Uterus (tissue), 4 donors: Measurements from ENCODE around the gene LILRB5. TPM values are rescaled to one million over a fixed set of nuclear protein-coding genes. Genes with fewer than 3 reads are reported as not detected.

Experiments
- DNase-seq, 2 donors: peaks; one replicate each; pipeline ENCODE4 v3.0.0-alpha.2; 2019 to 2020
- H3K27ac ChIP-seq, 2 donors: fragments of 200-600 bp; sonication (generic); 1 replicate in 1 of 2; 2 replicates in 1 of 2; pipeline ENCODE4 v1.5.1; 2016 to 2018
- H3K27me3 ChIP-seq, 2 donors: fragments of 200-600 bp; sonication (generic); one replicate each; pipeline ENCODE4 v1.5.1; 2018 to 2019; ENCODE audit warnings: control low read depth in 1 of 2
- H3K36me3 ChIP-seq, 2 donors: fragments of 200-600 bp; sonication (generic); one replicate each; pipeline ENCODE4 v1.5.1; 2019; ENCODE audit warnings: control low read depth in 1 of 2
- H3K4me1 ChIP-seq, 2 donors: fragments of 200-600 bp; sonication (generic); one replicate each; pipeline ENCODE4 v1.5.1; 2018 to 2019; ENCODE audit warnings: control low read depth in 1 of 2
- H3K4me3 ChIP-seq, 2 donors: fragments of 200-600 bp; sonication (generic); 1 replicate in 1 of 2; 2 replicates in 1 of 2; pipeline ENCODE4 v1.5.1; 2018 to 2019; ENCODE audit warnings: mild to moderate bottlenecking in 1 of 2
- H3K9me3 ChIP-seq, 2 donors: fragments of 200-600 bp; sonication (generic); one replicate each; pipeline ENCODE4 v1.5.1; 2019; ENCODE audit warnings: control low read depth in 1 of 2
- CTCF ChIP-seq, 4 experiments: fragments of 200-600 bp in 2 of 4; fragments of 450-650 bp in 2 of 4; sonication (generic) in 2 of 4; IDR thresholded peaks; one replicate each; pipeline ENCODE4 v1.5.1; 2016 to 2019; ENCODE audit warnings: antibody characterized with exemption in 4 of 4, mild to moderate bottlenecking in 2 of 4, moderate library complexity in 1 of 4
- POLR2A ChIP-seq, 2 donors: fragments of 450-650 bp; IDR thresholded peaks; one replicate each; pipeline ENCODE4 v1.6.1; 2016; ENCODE audit warnings: antibody characterized with exemption in 2 of 2, mild to moderate bottlenecking in 1 of 2, moderate library complexity in 1 of 2
- intact Hi-C: fragments of 100-400 bp; cut with DNase I; formaldehyde crosslinking; loops from one replicate; pipeline ENCODE4 v1.15.1; 2023; ENCODE audit warnings: low total_unique reads
- total RNA-seq, 4 donors: library from RNA; depleted of rRNA in 3 of 4; stranded (reverse); fragments of >200 nt in 3 of 4; gene quantifications; one replicate each; pipeline versions ENCODE4 v1.1.0 to v1.2.4, GENCODE V29; 2014 to 2023
- donor health status: DM: yes; HTN: yes; CAD: no.

LILRB5 gene
- total RNA-seq, 4 donors from 2014 or later = 3.2 to 3.7 (median 3.7) TPM; not detected in 1

GRCh38 chr19:54266133-54266532 lies 9.1 kb upstream of the LILRB5 start:
- H3K27me3 ChIP-seq = no peaks in the 10 kb centered on the region
- peak; percentile 42 to 46 for DNase-seq
- intact Hi-C loops = no loop called here
- H3K36me3 ChIP-seq = no peaks in the 10 kb centered on the region
- peak; percentile 37 to 48 (median 40) for TF ChIP-seq CTCF (IDR thresholded peaks at IDR 0.05)
- TF ChIP-seq POLR2A (IDR thresholded peaks at IDR 0.05) = no peak
- no peaks in the 10 kb centered on the region for H3K9me3 ChIP-seq
- no peak overlapping the region for H3K4me3 ChIP-seq
- H3K27ac ChIP-seq = no peak overlapping the region
- H3K4me1 ChIP-seq = no peaks in the 10 kb centered on the region

GRCh38 chr19:54262470-54262869 lies 5.4 kb upstream of the LILRB5 start:
- no peaks in the 10 kb centered on the region for H3K27me3 ChIP-seq
- H3K4me1 ChIP-seq = no peaks in the 10 kb centered on the region
- no peak overlapping the region for H3K4me3 ChIP-seq
- no peak for TF ChIP-seq CTCF (IDR thresholded peaks at IDR 0.05)
- no peak for TF ChIP-seq POLR2A (IDR thresholded peaks at IDR 0.05)
- no peak for DNase-seq
- no peaks in the 10 kb centered on the region for H3K36me3 ChIP-seq
- H3K9me3 ChIP-seq = no peaks in the 10 kb centered on the region
- intact Hi-C loops = no loop called here
- H3K27ac ChIP-seq = no peak overlapping the region

GRCh38 chr19:54262066-54262465 lies 5.0 kb upstream of the LILRB5 start:
- Histone ChIP-seq H3K27ac (no peak overlapping the region), H3K9me3 (no peaks in the 10 kb centered on the region), H3K4me3 (no peak overlapping the region), H3K36me3 (no peaks in the 10 kb centered on the region), H3K4me1 (no peaks in the 10 kb centered on the region), H3K27me3 (no peaks in the 10 kb centered on the region)
- intact Hi-C loops = no loop called here
- no peak for TF ChIP-seq CTCF (IDR thresholded peaks at IDR 0.05)
- TF ChIP-seq POLR2A (IDR thresholded peaks at IDR 0.05) = no peak
- no peak for DNase-seq

- no peaks in the 10 kb centered on the region for H3K36me3 ChIP-seq
- DNase-seq = no peak
- intact Hi-C loops = no loop called here
These were observed 590 bp downstream of the LILRB5 start for GRCh38 chr19:54256250-54257115.

More at GRCh38 chr19:54256250-54257115, 590 bp downstream of the LILRB5 start:
- TF ChIP-seq POLR2A (IDR thresholded peaks at IDR 0.05) (no peak), CTCF (IDR thresholded peaks at IDR 0.05) (no peak)
- no peak overlapping the region for H3K27ac ChIP-seq
- H3K4me3 ChIP-seq = no peak overlapping the region
- H3K9me3 ChIP-seq = no peaks in the 10 kb centered on the region
- no peaks in the 10 kb centered on the region for H3K4me1 ChIP-seq
- no peaks in the 10 kb centered on the region for H3K27me3 ChIP-seq
